Ureter (tissue), 1 donor: Measurements from ENCODE around the gene CREM. TPM values are rescaled to one million over a fixed set of nuclear protein-coding genes. Genes with fewer than 3 reads are reported as not detected.

Source experiments
- total RNA-seq: library from RNA; stranded (reverse); gene quantifications from one replicate; pipeline ENCODE4 v1.2.4, GENCODE V29; 2023
- donor health status: DM: yes; HTN: yes; CAD: no.

The CREM gene
- total RNA-seq, 1 donor from 2014 or later: 32.6 TPM

Other genes with a start within 250 kb of the CREM start
- gene CUL2, start 36.5 kb upstream of the CREM start, total RNA-seq: 35.8 TPM
- 61.5 TPM for gene CCNY, start 209.7 kb downstream of the CREM start, total RNA-seq